Measurements from ENCODE around the gene CCDC200. TPM values are rescaled to one million over a fixed set of nuclear protein-coding genes. Genes with fewer than 3 reads are reported as not detected.
"Not testable (repeated sequence)": the region's sequence is repeated elsewhere in the genome, so short reads cannot be mapped to it uniquely, and the experiment has no call there.

CCDC200 gene
- total RNA-seq, 1 experiment from 2014 or later = not detected

DNA sequence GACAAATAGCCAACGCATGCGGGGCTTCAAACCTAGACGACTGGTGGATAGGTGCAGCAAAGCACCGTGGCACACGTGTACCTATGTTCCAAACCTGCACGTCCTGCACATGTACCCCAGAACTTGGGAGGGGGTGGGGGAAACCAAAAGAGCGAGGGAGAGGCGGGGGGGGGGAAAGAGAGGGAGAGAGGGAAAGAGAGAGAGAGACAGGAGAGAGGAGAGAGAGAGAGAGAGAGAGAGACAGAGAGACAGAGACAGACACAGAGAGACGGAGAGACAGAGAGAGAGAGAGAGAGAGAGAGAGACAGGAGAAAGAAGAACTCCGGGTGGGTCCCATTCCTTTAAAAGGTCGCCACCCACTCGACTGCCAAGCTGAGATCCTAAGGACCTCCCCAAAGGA is 44.1 kb upstream of the CCDC200 start:
- not testable (repeated sequence) for H3K36me3 Mint-ChIP-seq (ENCODE audit: insufficient read depth in 1 of 3, low read depth in 3 of 3); H3K4me1 Mint-ChIP-seq; H3K79me2 ChIP-seq (ENCODE audit: insufficient read depth, low read length); H3K23ac ChIP-seq (ENCODE audit: insufficient read length, low read depth, low read length); H4K91ac ChIP-seq (ENCODE audit: insufficient read length, low read depth, low read length); H3K4me2 ChIP-seq (ENCODE audit: insufficient read depth, insufficient read length, low read length); H3K4me1 ChIP-seq (ENCODE audit: insufficient read depth, low read length); H2BK120ac ChIP-seq (ENCODE audit: low read depth, low read length, poor library complexity, severe bottlenecking); H3K56ac ChIP-seq (ENCODE audit: insufficient read length, low read depth, low read length); H3K27ac ChIP-seq (ENCODE audit: insufficient read length, low read depth, low read length); H3T11ph ChIP-seq (ENCODE audit: low read length); H2BK15ac ChIP-seq (ENCODE audit: low read depth, low read length); H2BK20ac ChIP-seq (ENCODE audit: low read depth, low read length, poor library complexity, severe bottlenecking); H4K20me1 ChIP-seq (ENCODE audit: control insufficient read depth, insufficient read depth, insufficient read length); H3K27me3 ChIP-seq (ENCODE audit: insufficient read depth, low read length); H3K9me3 ChIP-seq (ENCODE audit: control insufficient read depth, low read depth, low read length); DNase-seq; H3K18ac ChIP-seq (ENCODE audit: insufficient read length, low read depth, low read length); H2AK5ac ChIP-seq (ENCODE audit: insufficient read length, low read length); H2BK12ac ChIP-seq (ENCODE audit: insufficient read length, low read depth, low read length); H2BK5ac ChIP-seq (ENCODE audit: insufficient read length, low read length); H2AFZ ChIP-seq (ENCODE audit: low read length); H4K8ac ChIP-seq (replicated peaks; ENCODE audit: insufficient read length, low read depth, low read length); H3K9ac ChIP-seq (ENCODE audit: extremely low read depth, insufficient read length, low read length); H3K14ac ChIP-seq (ENCODE audit: insufficient read depth, low read length); H3K27me3 Mint-ChIP-seq (ENCODE audit: low read depth); H3K9me3 Mint-ChIP-seq; H3K23me2 ChIP-seq (ENCODE audit: insufficient read length, low read depth, low read length, poor library complexity, severe bottlenecking); H4K5ac ChIP-seq (ENCODE audit: insufficient read length, low read depth, low read length); H3K79me1 ChIP-seq (ENCODE audit: insufficient read depth, low read depth, low read length, poor library complexity, severe bottlenecking); H3K4ac ChIP-seq (ENCODE audit: low read depth, low read length)
- no CpG with 5 or more reads among the region's 12 CpGs for WGBS (ENCODE audit: extremely low coverage, insufficient read length, low lambda C conversion rate)
- peak overlapping the region; percentile 5 to 58; a peak in 4 of 5 replicates for H3K4me3 Mint-ChIP-seq
- H3K27ac Mint-ChIP-seq = peak overlapping the region in 1 of 3 experiments; percentile 89; a peak in 2 of 7 replicates

DNA sequence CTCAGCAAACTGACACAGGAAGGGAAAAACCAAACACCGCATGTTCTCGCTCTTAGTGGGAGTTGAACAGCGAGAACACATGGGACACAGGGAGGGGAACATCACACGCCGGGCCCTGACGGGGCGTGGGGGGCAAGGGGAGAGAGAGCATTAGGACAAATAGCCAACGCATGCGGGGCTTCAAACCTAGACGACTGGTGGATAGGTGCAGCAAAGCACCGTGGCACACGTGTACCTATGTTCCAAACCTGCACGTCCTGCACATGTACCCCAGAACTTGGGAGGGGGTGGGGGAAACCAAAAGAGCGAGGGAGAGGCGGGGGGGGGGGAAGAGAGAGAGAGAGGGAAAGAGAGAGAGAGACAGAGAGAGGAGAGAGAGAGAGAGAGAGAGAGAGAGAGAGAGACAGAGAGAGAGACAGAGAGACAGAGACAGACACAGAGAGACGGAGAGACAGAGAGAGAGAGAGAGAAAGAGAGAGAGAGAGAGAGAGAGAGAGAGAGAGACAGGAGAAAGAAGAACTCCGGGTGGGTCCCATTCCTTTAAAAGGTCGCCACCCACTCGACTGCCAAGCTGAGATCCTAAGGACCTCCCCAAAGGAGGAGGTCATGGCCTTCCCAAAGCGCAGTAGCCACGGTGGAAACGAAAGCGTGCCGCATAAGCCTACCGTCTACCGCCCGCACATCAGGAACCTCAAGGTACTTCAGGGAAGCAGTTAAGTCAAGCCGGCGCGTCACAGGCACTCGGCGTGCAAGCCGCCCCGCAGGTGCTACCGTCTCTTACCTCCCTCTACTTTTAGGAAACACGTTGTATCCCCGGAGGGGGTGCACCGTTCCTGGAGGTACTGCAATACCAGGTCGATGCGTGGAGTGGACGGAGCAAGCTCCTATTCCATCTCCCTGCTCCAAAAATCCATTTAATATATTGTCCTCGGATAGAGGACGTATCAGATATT is 42.4 kb upstream of the CCDC200 start:
- not testable (repeated sequence) for H3K27ac ChIP-seq (ENCODE audit: insufficient read length, low read depth, low read length); H3K23me2 ChIP-seq (ENCODE audit: insufficient read length, low read depth, low read length, poor library complexity, severe bottlenecking); H3K14ac ChIP-seq (ENCODE audit: insufficient read depth, low read length); H4K5ac ChIP-seq (ENCODE audit: insufficient read length, low read depth, low read length); H3K23ac ChIP-seq (ENCODE audit: insufficient read length, low read depth, low read length); DNase-seq; H3K27me3 ChIP-seq (ENCODE audit: insufficient read depth, low read length); H2BK5ac ChIP-seq (ENCODE audit: insufficient read length, low read length); H2BK12ac ChIP-seq (ENCODE audit: insufficient read length, low read depth, low read length); H3K27me3 Mint-ChIP-seq (ENCODE audit: low read depth); H3K36me3 Mint-ChIP-seq (ENCODE audit: insufficient read depth in 1 of 3, low read depth in 3 of 3); H3K56ac ChIP-seq (ENCODE audit: insufficient read length, low read depth, low read length); H4K20me1 ChIP-seq (ENCODE audit: control insufficient read depth, insufficient read depth, insufficient read length); H3K79me1 ChIP-seq (ENCODE audit: insufficient read depth, low read depth, low read length, poor library complexity, severe bottlenecking); H3K4me2 ChIP-seq (ENCODE audit: insufficient read depth, insufficient read length, low read length); H3K4me1 ChIP-seq (ENCODE audit: insufficient read depth, low read length); H3K18ac ChIP-seq (ENCODE audit: insufficient read length, low read depth, low read length); H2BK120ac ChIP-seq (ENCODE audit: low read depth, low read length, poor library complexity, severe bottlenecking); H3K79me2 ChIP-seq (ENCODE audit: insufficient read depth, low read length); H2AK5ac ChIP-seq (ENCODE audit: insufficient read length, low read length); H3K9me3 Mint-ChIP-seq; H3K4me3 Mint-ChIP-seq; H4K8ac ChIP-seq (replicated peaks; ENCODE audit: insufficient read length, low read depth, low read length); H3K9ac ChIP-seq (ENCODE audit: extremely low read depth, insufficient read length, low read length); H3K27ac Mint-ChIP-seq; H2BK20ac ChIP-seq (ENCODE audit: low read depth, low read length, poor library complexity, severe bottlenecking); H2AFZ ChIP-seq (ENCODE audit: low read length); H3K9me3 ChIP-seq (ENCODE audit: control insufficient read depth, low read depth, low read length); H4K91ac ChIP-seq (ENCODE audit: insufficient read length, low read depth, low read length); H3T11ph ChIP-seq (ENCODE audit: low read length); H2BK15ac ChIP-seq (ENCODE audit: low read depth, low read length); H3K4ac ChIP-seq (ENCODE audit: low read depth, low read length); H3K4me1 Mint-ChIP-seq
- WGBS (ENCODE audit: extremely low coverage, insufficient read length, low lambda C conversion rate) = no CpG with 5 or more reads among the region's 43 CpGs
